PFSK-1 (cell line): ENCODE data around the gene RBMS3.

ENCODE experiments used
- FOXP2 ChIP-seq: optimal IDR thresholded peaks from 2 replicates; pipeline ENCODE3; 2011; ENCODE audit warnings: borderline replicate concordance, control low read depth, inconsistent platforms; ENCODE audit not compliant: insufficient read depth; ENCODE audit errors: extremely low read length, extremely low read depth
- POLR2AphosphoS5 ChIP-seq: IDR thresholded peaks from 2 replicates; pipeline ENCODE4 v1.6.1; 2012; ENCODE audit warnings: low read depth, mild to moderate bottlenecking, control low read depth, low read length, moderate library complexity
- SIN3A ChIP-seq: IDR thresholded peaks from 2 replicates; pipeline ENCODE4 v1.6.1; 2012; ENCODE audit warnings: mild to moderate bottlenecking, low read length, moderate library complexity, borderline replicate concordance; ENCODE audit not compliant: insufficient read depth
- TAF1 ChIP-seq: IDR thresholded peaks from 2 replicates; pipeline ENCODE4 v1.6.1; 2012; ENCODE audit warnings: low read length, control low read depth, borderline replicate concordance; ENCODE audit not compliant: insufficient read depth
- TF ChIP-seq, protein P1 (sequence below), 2 experiments: IDR thresholded peaks; 2 replicates each; pipeline versions ENCODE4 v1.6.1 to v1.8.0; 2011 to 2012; ENCODE audit warnings: low read depth in 2 of 2, low read length in 2 of 2, control low read depth in 1 of 2, inconsistent platforms in 1 of 2, mild to moderate bottlenecking in 1 of 2, moderate library complexity in 1 of 2; ENCODE audit not compliant: insufficient read depth in 1 of 2

The RBMS3 gene

DNA sequence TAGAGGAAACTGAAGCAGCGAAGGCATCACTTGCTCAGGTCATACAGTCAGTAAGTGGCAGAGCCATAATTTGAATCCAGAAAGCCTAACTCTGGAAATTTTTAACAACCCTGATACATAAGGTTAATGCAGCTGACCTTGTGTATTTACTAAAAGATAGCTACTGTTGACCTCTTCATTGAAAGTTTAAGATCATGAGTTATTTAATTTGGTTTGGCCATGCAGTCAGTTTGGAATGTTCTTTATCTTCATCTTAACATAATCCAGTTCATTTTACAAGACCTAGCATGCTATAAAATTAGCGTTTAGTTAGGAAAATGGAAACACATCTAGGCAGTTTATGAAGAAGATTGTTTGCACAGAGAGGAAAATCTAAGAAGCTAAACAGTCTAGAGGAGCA lies 240.9 kb downstream of the RBMS3 start:
- TF ChIP-seq FOXP2 (no peak), POLR2AphosphoS5 (no peak), TAF1 (no peak), SIN3A (no peak)
- TF ChIP-seq, protein P1, sequence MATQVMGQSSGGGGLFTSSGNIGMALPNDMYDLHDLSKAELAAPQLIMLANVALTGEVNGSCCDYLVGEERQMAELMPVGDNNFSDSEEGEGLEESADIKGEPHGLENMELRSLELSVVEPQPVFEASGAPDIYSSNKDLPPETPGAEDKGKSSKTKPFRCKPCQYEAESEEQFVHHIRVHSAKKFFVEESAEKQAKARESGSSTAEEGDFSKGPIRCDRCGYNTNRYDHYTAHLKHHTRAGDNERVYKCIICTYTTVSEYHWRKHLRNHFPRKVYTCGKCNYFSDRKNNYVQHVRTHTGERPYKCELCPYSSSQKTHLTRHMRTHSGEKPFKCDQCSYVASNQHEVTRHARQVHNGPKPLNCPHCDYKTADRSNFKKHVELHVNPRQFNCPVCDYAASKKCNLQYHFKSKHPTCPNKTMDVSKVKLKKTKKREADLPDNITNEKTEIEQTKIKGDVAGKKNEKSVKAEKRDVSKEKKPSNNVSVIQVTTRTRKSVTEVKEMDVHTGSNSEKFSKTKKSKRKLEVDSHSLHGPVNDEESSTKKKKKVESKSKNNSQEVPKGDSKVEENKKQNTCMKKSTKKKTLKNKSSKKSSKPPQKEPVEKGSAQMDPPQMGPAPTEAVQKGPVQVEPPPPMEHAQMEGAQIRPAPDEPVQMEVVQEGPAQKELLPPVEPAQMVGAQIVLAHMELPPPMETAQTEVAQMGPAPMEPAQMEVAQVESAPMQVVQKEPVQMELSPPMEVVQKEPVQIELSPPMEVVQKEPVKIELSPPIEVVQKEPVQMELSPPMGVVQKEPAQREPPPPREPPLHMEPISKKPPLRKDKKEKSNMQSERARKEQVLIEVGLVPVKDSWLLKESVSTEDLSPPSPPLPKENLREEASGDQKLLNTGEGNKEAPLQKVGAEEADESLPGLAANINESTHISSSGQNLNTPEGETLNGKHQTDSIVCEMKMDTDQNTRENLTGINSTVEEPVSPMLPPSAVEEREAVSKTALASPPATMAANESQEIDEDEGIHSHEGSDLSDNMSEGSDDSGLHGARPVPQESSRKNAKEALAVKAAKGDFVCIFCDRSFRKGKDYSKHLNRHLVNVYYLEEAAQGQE (IDR thresholded peaks at IDR 0.05; ENCODE audit: insufficient read depth in 1 of 2, low read depth in 2 of 2, low read length in 2 of 2): no peak

DNA sequence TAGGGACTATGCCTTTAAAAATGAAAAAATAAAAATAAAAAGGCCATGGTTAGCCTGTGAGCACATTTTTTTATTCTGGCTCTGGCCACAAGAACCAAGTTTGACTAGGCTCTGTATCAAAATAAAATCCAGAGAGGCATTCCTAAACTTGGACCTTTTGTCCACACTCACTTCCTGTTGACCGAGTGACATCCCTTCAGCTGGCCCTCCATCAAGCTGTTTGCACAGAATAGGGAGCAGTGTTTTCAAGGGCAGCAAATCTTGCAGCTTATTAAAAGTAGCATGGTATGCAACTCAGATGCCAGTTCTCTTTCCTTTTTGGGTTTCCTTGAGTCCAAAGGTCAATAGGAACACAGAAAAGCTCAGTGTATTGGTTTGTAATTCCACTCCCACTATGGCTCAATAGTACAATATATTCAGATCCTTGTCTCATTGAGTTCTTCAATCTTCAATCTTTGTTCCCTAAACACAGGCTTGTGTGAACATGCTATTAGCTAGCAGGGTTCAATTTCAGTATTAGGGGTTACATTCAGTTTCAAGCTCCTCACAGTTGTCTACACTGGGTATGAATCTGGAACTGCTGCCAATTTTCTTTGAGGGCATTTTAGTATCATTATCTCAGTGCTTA lies 244.5 kb downstream of the RBMS3 start:
- TF ChIP-seq, protein P1 (IDR thresholded peaks at IDR 0.05; ENCODE audit: insufficient read depth in 1 of 2, low read depth in 2 of 2, low read length in 2 of 2): no peak
- TF ChIP-seq FOXP2 (no peak), POLR2AphosphoS5 (no peak), SIN3A (no peak), TAF1 (no peak)

DNA sequence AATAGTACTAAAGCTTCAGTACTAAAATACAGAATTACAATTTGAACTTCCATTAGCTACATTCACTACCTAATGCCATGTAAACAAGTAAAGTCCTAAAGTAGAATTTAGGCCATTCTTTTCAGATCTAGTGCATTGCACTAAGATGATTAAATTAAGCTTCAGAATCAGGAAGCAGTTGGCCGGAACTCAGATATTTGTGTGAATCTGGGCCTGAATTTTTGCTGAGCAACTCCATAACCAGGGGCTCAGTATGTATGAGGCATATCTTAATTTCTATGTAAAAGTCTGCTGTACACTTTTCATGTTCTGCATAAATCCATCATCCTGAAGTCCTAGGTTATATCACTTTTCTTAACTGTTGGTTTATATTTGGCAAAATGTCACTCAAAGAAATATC lies 246.4 kb downstream of the RBMS3 start:
- no peak for TF ChIP-seq SIN3A
- TF ChIP-seq FOXP2: no peak
- TF ChIP-seq, protein P1 (IDR thresholded peaks at IDR 0.05; ENCODE audit: insufficient read depth in 1 of 2, low read depth in 2 of 2, low read length in 2 of 2): no peak
- no peak for TF ChIP-seq TAF1
- no peak for TF ChIP-seq POLR2AphosphoS5

DNA sequence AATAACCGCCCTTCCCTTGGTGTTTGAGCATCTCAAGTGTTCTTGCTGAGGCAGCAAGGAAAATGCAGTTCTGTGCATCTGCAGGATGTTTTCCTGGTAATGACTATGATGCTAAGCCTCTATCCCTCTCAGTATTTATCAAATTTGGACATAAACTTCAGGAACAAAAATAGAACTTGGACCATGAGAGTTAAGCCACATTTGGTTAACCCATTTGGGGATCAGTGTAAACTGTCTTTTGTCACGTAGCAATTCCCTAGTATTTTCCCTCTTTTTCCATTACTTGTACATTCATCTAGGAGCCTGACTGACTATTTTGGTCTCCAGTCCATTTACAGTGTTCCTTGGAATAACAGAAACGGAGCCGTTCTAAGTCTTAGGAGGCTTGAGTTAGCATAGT lies 250.8 kb downstream of the RBMS3 start:
- no peak for TF ChIP-seq POLR2AphosphoS5
- no peak for TF ChIP-seq FOXP2
- no peak for TF ChIP-seq TAF1
- TF ChIP-seq, protein P1 (IDR thresholded peaks at IDR 0.05; ENCODE audit: insufficient read depth in 1 of 2, low read depth in 2 of 2, low read length in 2 of 2): no peak
- TF ChIP-seq SIN3A: no peak
